HG02885 (cell line): ENCODE measurements around the gene NPHP4.

Experiments used
- ATAC-seq: cut with Tn5 transposase; IDR thresholded peaks from one replicate; pipeline ENCODE4 v1.9.1; 2021; ENCODE audit warnings: mild to moderate bottlenecking; ENCODE audit not compliant: unreplicated experiment, poor library complexity

Gene NPHP4

GRCh38 chr1:5886541-5887348, 105.5 kb downstream of the NPHP4 start:
- no peak for ATAC-seq

GRCh38 chr1:5886140-5886483, 106.1 kb downstream of the NPHP4 start:
- no peak for ATAC-seq

- no peak for ATAC-seq
Measured at GRCh38 chr1:5885471-5886139, 106.6 kb downstream of the NPHP4 start.

- no peak for ATAC-seq
Measured at GRCh38 chr1:5884110-5884509, 108.1 kb downstream of the NPHP4 start.

GRCh38 chr1:5883129-5884048, 108.8 kb downstream of the NPHP4 start:
- ATAC-seq: no peak

- no peak for ATAC-seq
Measured at GRCh38 chr1:5882367-5883128, 109.7 kb downstream of the NPHP4 start.

- no peak for ATAC-seq
Measured at GRCh38 chr1:5881526-5882222, 110.6 kb downstream of the NPHP4 start.

- ATAC-seq: no peak
Measured at GRCh38 chr1:5880630-5881405, 111.4 kb downstream of the NPHP4 start.

GRCh38 chr1:5879421-5879820, 112.8 kb downstream of the NPHP4 start:
- no peak for ATAC-seq

- no peak for ATAC-seq
Measured at GRCh38 chr1:5878971-5879370, 113.3 kb downstream of the NPHP4 start.

GRCh38 chr1:5877683-5878530, 114.3 kb downstream of the NPHP4 start:
- ATAC-seq: no peak

GRCh38 chr1:5877001-5877400, 115.2 kb downstream of the NPHP4 start:
- ATAC-seq: no peak

- ATAC-seq: no peak
Measured at GRCh38 chr1:5876094-5876650, 116.1 kb downstream of the NPHP4 start.

GRCh38 chr1:5875345-5875910, 116.8 kb downstream of the NPHP4 start:
- no peak for ATAC-seq

GRCh38 chr1:5874416-5875110, 117.7 kb downstream of the NPHP4 start:
- no peak for ATAC-seq

GRCh38 chr1:5873556-5873955, 118.7 kb downstream of the NPHP4 start:
- ATAC-seq: no peak

- no peak for ATAC-seq
Measured at GRCh38 chr1:5872886-5873285, 119.3 kb downstream of the NPHP4 start.
